Dermis microvascular lymphatic vessel endothelial cell (primary cell): Measurements from ENCODE around the gene FBXO17. TPM values are rescaled to one million over a fixed set of nuclear protein-coding genes. Genes with fewer than 3 reads are reported as not detected.
A peak's percentile ranks its signal among the peaks of the same experiment; 100 is the strongest.
"Not testable (repeated sequence)": the region's sequence is repeated elsewhere in the genome, so short reads cannot be mapped to it uniquely, and the experiment has no call there.

Experiments
- DNase-seq, 2 donors: peaks; one replicate each; pipeline versions ENCODE4 v3.0.0 to v3.0.0-alpha.2; 2010; ENCODE audit warnings: low read depth in 2 of 2
- total RNA-seq: library from RNA; depleted of rRNA; stranded (reverse); fragments of >200 nt; gene quantifications from 2 replicates; pipeline ENCODE4 v1.2.1, GENCODE V29; 2014

FBXO17 gene
- total RNA-seq, 1 donor from 2014 or later, result 13.6 TPM

- no peak for DNase-seq
Observed at GRCh38 chr19:38980583-38981374, 5.2 kb upstream of the FBXO17 start.

- DNase-seq, result no peak
Observed at GRCh38 chr19:38979812-38980211, 4.3 kb upstream of the FBXO17 start.

GRCh38 chr19:38978326-38978689, 2.8 kb upstream of the FBXO17 start:
- no peak for DNase-seq

GRCh38 chr19:38977445-38978325, 2.1 kb upstream of the FBXO17 start:
- peak in 1 of 2 donors; percentile 33 for DNase-seq

- DNase-seq, result peak in 1 of 2 donors; percentile 13
Observed at GRCh38 chr19:38975861-38976271, 324 bp upstream of the FBXO17 start.

- DNase-seq, result peak in 1 of 2 donors; percentile 19
Observed at GRCh38 chr19:38974624-38975213, 823 bp downstream of the FBXO17 start.

GRCh38 chr19:38971672-38972071, 3.9 kb downstream of the FBXO17 start:
- no peak for DNase-seq

- DNase-seq, result no peak
Observed at GRCh38 chr19:38970664-38971532, 4.6 kb downstream of the FBXO17 start.

- not testable (repeated sequence) for DNase-seq
Observed at GRCh38 chr19:38966149-38966548, 9.4 kb downstream of the FBXO17 start.

- DNase-seq, result no peak
Observed at GRCh38 chr19:38964738-38965137, 10.8 kb downstream of the FBXO17 start.

- DNase-seq, result no peak
Observed at GRCh38 chr19:38959618-38960017, 15.9 kb downstream of the FBXO17 start.

GRCh38 chr19:38958301-38958700, 17.2 kb downstream of the FBXO17 start:
- DNase-seq, result no peak

- DNase-seq, result no peak
Observed at GRCh38 chr19:38956264-38956663, 19.3 kb downstream of the FBXO17 start.

GRCh38 chr19:38953677-38954076, 21.9 kb downstream of the FBXO17 start:
- DNase-seq, result no peak

GRCh38 chr19:38952395-38953165, 23.0 kb downstream of the FBXO17 start:
- peak in 1 of 2 donors; percentile 55 for DNase-seq

- no peak for DNase-seq
Observed at GRCh38 chr19:38951187-38951586, 24.4 kb downstream of the FBXO17 start.

GRCh38 chr19:38949580-38950367, 25.8 kb downstream of the FBXO17 start:
- DNase-seq, result peak; percentile 44 to 88

GRCh38 chr19:38946229-38947010, 29.1 kb downstream of the FBXO17 start:
- DNase-seq, result no peak
